Measurements from ENCODE around the gene PSORS1C1. TPM values are rescaled to one million over a fixed set of nuclear protein-coding genes. Genes with fewer than 3 reads are reported as not detected.

Gene PSORS1C1
- total RNA-seq, 1 donor from 2014 or later = 5.1 TPM

DNA sequence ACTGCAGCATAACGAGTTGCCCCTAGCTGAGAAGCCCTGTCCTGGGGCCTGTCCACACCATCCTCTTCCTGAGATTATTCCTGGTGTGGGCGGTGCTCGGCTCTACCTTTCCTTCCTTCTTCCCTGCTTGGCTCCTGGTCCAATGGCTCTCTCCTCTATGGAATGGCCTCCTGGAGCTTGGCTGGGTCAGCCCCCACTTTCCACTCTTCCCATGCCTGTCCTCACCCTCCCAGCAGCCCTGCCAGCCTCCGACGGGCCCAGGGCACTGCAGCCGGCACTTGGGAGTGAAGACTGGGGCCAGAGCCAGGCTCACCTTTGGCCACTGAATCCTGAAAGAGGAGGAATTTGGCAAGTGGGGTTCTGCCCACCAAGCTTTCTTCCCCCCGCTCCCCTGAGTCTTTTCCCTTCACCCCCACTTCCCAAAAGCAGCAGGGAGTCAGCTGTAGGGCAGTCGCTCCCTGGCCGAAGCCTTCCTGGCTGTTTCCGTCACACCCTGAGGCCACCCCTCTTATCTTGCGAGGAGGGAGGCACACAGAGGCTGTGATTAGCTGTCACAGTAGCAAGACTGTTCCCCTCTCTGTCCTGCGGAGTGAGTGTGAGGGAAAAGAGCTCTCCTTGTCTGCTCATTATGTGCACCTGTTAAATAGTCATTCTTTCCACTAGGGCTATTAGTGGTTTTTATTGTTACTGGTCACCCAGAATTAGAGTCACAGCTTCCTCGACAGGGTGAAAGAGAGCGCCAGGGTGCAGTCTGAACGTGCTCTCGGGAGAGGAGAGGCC is 12.0 kb downstream of the PSORS1C1 start:
- no peak for DNase-seq (ENCODE audit: low read depth)

DNA sequence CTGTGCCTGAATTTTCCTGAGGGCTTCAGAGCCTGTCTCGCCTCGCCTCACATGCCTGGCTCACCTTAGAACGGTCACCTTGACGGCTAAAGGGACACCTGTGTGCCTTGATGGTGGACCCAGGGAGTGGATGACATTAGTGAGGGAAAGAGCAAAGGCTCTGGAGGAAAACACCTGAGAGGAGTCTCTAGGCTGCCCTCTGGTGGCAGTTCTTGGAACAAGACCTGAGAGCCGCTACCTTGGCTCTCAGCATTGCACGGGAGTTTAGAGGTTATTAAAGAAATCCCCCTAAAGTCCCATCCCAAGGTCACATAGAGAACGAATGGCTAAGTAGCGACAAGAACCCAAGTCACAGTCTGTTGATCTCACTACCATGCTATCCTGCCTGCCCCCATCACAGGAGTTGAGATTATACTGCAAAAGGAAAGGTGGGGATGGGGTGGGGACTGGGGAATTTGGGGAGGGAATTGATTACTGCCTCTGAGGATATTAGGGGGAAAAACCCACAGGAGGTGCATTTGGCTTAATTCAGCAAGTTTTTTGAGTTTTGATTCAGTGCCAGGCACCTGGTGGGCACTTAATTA is 13.6 kb downstream of the PSORS1C1 start:
- peak; percentile 41 for DNase-seq (ENCODE audit: low read depth)

DNA sequence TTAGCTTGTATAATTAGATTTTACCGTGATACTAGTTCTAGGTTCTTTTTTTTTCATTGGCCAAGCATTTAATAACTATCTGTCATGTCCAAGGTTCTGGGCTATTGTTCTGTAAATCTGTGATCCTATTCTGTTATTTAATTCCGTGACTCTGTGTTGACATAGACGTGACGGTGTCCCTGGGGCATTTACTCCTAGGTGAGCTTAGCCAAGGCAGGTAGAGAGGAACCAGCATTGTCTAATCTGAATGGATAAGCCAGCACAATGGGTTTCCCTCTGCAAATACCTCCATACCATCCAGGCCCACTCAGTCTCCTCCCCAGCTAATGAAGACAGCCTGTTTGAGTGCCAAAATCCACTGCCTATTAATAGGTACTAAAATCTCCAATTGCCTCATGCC is 14.5 kb downstream of the PSORS1C1 start:
- no peak for DNase-seq (ENCODE audit: low read depth)

DNA sequence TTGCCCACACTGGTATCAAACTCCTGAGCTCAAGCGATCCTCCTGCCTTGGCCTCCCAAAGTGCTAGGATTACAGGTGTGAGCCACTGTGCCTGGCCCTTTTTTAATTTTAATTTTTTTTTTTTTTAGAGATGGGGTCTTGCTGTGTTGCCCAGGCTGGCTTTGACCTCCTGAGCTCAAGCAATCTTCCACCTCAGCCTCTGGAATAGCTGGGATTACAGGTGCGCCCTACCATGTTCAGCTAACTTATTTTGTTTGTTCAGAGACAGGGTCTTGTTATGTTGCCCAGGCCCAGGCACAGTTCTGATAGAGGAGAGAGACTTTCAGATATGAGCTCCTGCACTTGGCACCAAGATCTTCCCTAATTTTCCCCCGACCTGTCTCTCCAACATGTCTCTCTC is 16.2 kb downstream of the PSORS1C1 start:
- DNase-seq (ENCODE audit: low read depth) = no peak

DNA sequence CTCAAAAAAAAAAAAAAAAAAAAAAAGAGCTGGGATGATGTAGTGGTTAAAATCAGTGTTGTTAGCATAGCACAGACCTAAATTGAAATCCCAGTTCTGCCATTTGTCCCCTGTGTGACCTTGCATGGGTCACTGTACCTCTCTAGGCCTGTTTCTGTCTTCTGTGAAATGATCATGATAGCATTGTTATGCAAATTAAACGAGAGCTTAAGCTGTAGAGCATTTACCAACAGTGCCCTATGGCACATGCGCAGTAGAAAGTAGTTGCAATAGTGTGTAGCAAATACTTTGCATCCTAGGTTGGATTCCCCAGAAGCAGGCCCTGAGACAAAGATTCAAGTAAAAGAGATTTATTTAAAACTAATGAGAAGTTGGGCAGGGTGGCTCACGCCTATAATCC is 17.0 kb downstream of the PSORS1C1 start:
- no peak for DNase-seq (ENCODE audit: low read depth)

DNA sequence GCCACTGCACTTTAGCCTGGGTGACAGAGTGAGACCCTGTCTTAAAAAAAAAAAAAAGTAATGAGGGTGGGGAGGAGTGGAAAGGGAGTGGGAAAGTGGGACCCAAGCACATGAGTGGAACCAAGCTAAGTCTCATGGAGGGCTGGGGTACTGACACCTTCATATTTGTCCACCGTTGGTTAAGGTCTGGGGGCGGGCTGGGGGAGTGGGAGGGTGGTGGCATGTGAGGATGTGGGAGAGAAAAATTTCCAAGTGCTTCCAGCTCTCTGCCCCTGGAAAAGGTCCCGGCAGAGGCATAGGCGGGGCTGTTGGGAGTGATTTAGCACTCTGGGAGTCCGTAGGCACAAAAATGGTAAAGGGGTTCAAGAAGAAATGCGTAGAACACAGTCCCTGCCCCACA is 18.2 kb downstream of the PSORS1C1 start:
- no peak for DNase-seq (ENCODE audit: low read depth)

DNA sequence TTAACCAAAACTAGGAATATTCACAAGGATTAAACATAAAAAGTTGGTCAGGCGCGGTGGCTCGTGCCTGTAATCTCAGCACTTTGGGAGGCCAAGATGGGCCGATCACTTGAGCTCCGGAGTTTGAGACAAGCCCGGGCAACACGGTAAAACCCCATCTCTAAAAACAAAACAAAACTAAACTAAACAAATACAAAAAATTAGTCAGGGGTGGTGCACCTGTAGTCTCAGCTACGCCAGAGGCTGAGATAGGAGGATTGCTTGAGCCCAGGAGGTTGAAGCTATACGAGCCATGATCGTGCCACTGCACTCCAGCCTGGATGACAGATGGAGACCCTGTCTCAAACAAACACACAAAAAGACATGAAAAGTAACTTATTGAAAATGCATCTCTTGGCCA is 21.1 kb downstream of the PSORS1C1 start:
- DNase-seq (ENCODE audit: low read depth) = no peak

DNA sequence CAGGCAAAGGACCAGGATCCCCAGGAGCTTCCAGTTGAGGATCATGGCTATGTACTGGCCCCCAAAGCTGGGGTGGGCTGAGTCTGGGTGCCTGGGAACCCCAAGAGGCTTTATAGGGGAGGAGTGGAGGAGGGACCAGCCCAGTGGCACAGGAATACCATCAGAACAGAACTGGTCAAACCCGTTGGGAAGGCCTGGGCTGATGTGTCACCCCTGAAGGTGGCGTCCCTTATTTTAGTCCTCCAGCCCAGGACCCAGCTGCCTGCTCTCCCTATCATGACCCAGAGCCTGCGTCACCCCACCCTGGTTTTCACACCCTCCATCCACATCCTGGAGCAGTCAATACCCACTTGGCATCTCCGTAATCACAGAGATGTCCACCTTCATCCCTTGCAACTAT is 24.4 kb downstream of the PSORS1C1 start, which contains the start of gene PSORS1C2:
PSORS1C2 (minus strand) TSS at position 85 of the 400 bp plus-strand sequence; CDS start at position 45, 40 bp downstream.
- no peak for DNase-seq (ENCODE audit: low read depth)

DNA sequence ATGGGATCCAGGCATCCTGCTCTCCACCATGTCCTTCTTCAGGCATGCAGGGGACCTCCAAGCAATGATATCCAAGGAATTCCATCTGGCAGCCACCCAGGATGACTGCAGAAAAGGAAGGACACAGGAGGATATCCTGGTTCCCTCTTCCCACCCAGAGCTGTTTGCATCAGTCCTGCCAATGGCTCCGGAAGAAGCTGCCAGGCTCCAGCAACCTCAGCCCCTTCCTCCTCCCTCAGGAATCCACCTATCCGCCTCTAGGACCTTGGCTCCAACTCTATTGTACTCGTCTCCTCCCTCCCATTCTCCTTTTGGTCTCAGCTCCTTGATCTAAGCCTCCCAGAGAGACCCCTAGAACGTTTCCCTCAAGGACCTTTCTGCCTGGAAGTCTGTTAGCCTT is 25.0 kb downstream of the PSORS1C1 start:
- peak; percentile 51 for DNase-seq (ENCODE audit: low read depth)

DNA sequence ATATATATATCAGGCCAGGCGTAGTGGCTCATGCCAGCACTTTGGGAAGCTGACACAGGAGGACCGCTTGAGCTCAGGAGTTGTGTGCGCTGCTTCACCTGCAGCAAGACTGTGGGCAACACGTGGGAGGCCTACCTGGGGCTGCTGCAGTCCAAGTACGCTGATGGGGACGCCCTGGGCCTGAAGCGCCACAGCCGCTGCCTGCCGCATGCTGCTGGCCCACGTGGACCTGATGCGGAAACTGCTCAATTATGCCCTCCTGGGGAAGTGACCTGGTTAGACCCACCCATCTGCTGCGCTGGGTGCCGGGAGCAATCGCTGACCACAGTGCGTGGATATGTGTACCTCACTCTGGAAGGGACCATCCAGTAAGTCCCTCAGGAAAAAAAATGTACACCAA is 26.0 kb downstream of the PSORS1C1 start:
- DNase-seq (ENCODE audit: low read depth) = no peak

DNA sequence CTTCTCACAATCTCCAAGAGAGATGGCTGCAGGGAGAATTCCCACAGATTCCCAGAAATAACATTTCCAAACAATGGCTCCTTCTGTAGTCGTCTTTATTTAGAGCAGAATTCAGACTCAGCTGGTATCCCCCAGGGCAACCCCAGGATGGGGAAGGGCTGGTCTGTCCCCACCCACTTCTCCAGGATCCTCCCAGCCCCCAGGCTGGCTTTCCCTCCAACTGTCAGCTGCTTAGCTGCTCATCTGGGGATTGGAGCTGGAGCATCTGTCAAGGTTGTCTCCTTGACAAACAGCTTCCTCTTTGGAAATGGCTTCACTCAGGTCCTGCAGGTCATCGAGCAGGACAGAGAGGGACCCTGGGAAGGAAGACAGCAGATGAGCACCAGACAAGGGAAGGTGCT is 27.8 kb downstream of the PSORS1C1 start:
- DNase-seq (ENCODE audit: low read depth) = no peak

DNA sequence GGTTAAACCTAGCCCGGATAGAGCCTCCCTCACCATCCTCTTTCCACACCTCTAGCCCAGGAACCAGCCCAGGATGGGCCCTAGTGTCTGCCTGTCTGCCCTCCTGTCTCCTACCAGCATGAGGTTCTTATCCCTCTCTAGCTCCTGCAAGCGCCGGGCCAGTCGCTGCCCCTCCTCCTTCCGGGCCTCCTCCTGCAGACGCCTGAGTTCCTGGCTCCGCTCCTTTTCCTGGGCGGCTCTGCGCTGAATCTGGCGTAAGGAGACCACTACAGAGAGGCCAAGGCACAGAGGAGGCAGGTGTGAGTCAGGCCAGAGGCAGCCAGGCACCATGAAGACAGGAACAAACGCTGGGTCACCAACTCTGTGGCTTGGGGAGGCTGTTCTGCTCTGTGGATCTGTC is 28.5 kb downstream of the PSORS1C1 start:
- peak; percentile 34 for DNase-seq (ENCODE audit: low read depth)

DNA sequence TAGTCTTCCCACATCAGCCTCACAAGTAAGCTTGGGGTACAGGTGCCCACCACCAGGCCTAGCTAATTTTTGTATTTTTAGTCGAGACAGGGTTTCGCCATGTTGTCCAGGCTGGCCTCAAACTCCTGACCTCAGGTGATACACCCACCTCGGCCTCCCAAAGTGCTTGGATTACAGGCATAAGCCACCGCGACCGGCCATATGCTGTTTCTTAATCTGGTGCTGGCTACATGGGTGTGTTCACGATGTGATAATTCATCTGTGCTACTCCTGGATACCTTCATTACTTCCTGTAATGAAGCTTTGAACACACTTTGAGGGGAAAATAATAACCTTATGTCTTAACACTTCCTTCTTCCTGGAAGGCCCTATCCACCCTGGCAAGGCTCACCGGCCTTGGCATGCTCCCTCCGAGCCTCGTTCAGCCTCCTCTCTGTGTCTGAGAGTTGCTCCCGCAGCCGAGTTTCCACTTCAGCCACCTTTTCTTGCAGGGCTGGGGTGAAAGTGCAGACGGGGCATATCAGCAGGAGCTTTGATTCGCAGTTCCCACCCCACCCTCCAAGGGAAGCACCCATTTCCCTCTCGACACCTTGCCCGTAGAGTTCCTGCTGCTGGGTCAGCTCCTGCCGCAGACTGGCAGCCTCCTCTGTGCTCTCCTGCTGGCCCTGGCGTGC is 29.8 kb downstream of the PSORS1C1 start:
- DNase-seq (ENCODE audit: low read depth) = no peak

DNA sequence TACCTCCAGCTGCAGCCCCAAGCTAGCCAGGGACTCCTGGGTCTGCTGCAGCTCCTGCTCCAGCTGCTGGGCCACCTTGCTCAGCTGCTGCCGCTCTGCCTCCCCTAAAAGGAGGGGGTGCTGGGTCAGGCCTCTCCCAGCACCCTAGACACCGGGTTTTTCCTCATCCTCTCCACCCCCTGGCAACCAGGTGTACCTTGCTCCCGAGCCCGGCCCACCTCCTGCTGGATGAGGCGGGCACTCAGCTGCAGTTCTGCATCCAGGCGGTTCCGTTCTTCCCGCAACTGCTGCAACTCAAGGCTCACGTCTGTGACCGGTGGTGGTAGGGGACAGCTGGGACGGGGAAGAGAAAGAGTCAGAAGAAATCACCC is 30.4 kb downstream of the PSORS1C1 start:
- DNase-seq (ENCODE audit: low read depth) = no peak

DNA sequence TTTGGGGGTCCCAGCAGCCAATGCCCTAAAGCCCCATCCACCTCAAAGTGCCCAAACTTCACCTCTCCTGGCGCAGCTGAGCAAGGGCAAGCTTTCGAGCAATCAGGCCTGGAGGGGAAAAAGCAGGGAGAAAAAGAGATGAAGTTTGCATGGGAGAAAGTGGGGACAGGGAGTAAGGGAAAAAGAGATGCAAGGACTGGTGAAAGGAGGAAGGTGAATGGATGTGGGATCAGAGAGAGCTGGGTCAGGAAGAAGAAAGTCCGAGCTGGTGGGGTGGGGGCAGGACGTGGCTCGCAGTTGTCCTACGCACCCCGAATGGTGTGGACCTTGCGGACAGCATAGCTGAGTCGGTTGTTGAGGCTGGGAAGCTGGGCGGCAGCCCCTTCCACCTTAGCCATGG is 30.8 kb downstream of the PSORS1C1 start:
- no peak for DNase-seq (ENCODE audit: low read depth)

DNA sequence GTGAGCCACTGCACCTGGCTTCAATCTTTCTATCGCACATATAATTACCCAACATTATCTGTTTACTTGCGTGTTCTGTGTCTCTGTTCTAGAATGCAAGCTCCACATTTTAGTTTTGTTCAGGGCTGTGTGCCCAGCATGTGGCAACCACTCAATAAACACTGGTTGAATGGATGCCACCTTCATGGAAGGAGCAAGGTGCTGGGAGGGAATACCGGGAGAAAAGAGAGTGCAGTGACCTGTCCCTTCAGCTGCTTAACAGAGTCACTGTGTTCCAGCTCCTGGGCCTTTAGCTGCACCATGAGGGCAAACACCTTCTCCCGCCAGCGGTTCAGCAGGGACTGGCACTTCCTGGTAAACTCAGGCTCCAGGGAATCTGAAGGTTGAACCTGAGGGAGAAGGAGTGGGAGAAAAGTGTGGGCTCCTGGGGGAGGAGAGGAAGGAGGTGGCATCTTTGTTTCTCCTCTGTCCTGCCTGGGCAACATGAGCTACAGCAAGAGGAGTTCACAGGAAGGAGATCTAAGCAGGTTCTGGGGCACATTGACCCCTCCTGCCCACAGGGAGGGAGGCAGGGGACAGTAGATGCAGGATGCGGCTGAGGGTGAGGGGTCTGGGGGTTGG is 35.3 kb downstream of the PSORS1C1 start:
- no peak for DNase-seq (ENCODE audit: low read depth)

DNA sequence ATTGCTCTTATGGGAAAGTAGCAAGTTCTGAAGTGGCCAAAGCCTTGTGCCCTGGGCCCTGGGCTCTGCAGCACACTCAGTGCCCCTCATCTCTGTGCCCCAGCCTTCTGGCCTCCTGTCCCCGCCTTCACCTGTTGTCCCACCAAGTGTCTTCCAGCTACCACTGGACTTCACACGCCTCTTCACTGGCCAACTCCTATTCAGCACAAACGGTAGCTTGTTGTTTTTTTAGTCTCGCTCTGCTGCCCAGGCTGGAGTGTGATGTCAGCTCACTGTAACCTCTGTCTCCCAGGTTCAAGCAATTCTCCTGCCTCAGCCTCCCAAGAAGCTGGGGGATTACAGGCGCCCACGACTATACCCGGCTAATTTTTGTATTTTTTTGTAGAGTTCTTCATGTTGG is 38.2 kb downstream of the PSORS1C1 start:
- DNase-seq (ENCODE audit: low read depth) = peak; percentile 82

DNA sequence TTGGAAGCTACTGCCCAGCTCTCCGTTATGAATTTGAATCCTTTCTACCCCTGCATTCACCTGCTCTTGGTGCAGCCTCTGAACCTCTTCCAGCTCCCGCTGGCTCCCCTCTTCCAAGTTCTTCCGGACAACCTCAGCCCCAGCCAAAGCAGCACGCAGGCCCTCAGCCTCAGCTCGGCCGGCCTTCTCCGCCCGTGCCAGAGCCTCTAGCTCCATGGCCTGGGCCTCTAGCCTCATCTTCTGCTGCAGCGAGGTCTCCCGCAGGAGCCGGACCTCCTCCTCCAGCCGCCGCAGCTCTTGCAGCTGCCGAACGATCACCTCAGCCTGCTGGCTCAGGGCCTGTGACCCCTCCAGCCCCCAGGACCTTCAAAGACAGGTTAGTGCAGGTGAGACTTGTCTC is 39.8 kb downstream of the PSORS1C1 start:
- DNase-seq (ENCODE audit: low read depth) = no peak

DNA sequence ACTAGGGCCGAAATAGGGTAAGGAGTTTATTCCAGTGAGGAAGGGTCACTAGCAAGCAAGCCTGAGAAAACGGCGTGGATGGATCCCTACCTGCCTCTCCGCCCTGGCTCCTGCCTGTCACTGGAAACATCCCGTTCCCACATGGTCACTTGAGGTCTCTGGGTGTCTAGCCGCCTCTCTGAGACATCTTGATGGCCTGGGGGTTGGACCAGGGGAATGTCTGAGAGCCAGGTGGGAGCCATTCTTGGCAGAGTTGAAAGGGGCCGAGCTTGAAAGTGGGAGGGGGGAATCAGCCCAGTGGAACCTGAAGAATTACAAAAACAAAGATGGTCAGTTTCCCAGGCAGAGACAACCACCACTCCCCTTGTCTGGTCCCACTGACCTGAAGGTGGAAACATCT is 42.0 kb downstream of the PSORS1C1 start:
- no peak for DNase-seq (ENCODE audit: low read depth)

DNA sequence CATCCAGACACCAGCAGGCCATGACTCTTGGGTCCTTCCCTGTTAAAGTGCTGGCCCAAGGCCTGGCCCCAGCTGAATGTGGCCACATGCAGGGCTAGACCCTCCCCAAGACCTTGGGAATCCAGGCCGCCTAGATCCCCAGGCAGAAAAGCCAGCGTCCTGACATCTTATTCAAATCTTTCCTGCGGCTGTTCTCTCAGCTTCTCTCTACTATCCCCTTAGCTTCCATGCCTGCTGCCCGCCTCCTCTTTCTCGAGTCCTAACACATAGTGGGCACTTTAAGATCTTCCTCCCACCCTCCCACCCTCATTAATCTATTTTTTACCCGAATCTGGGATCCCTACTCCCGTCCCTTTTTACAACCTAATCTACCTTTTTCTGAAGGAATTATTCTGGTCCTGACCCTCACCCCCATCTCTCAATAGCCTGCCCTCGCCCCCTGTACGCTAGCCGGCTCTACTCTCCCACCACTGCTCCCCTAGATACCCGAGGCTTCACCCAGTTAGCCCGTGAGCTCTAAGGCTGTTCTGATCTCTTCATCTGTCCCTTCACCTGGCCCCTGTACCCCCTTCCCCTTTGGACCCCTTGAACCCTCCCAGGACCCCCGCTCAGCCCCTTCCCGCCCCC is 43.0 kb downstream of the PSORS1C1 start, which contains the start of gene CCHCR1:
CCHCR1 (minus strand) TSS at position 290 of the 627 bp plus-strand sequence; CDS start at position 88, 202 bp downstream.
- no peak for DNase-seq (ENCODE audit: low read depth)

DNA sequence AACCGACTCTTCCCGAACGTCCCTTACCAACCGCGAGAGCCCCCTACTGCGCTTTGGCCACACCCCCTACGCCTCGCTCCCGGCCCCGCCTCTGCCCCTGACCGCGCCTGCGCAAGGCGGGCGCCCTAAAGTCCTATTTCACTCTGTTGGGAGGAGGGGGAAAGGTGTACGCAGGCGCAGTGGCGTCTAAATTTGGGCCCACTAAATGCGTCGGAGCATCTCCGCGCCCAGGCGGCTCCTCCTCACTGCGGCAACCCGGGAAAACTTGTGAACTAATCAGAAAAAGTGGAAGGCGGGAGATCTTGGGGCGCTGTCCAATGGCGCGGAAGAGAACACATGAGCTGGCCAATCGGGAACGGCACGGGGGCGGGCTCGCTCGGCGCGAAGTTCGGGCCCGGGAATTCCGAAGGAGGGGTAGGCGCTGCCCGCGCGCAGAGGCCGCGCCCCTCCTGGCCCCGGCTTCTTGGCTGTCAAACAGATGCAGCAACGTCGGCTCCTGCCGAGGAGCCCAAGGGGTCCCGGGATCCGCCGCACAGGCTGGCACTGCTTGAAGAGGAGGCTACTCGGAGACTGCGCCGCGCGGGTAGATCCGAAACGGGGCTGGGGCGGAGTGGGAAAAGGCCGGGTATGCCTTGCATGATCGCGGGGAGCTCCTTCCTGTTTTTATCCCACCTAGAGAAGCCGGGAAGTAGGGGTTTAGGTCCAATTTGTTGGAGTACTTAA is 43.7 kb downstream of the PSORS1C1 start, which contains the start of gene TCF19:
TCF19 (plus strand) TSS at position 450 of the 723 bp plus-strand sequence. CDS start 881 bp downstream, outside the sequence.
- peak; percentile 96 for DNase-seq (ENCODE audit: low read depth)
